GM23338 (cell line): ENCODE measurements around the gene SRSF5. TPM values are rescaled to one million over a fixed set of nuclear protein-coding genes. Genes with fewer than 3 reads are reported as not detected.
A peak's percentile ranks its signal among the peaks of the same experiment; 100 is the strongest.

Experiments used
- ATAC-seq: fragments of 200-7000 bp; cut with Tn5 transposase; 3 replicates; pipeline ENCODE4 v1.9.1; 2020
- DNase-seq: peaks from one replicate; pipeline ENCODE4 v3.0.0-alpha.2; 2015; ENCODE audit warnings: low spot score
- H2AFZ ChIP-seq: fragments of 200-600 bp; sonication (generic); 2 replicates; pipeline ENCODE4 v1.8.0; 2016; ENCODE audit warnings: antibody characterized with exemption, mild to moderate bottlenecking, moderate library complexity
- H3F3A ChIP-seq: fragments of 200-600 bp; sonication (generic); replicated peaks from 2 replicates; pipeline ENCODE4 v1.8.0; 2017; ENCODE audit warnings: antibody characterized with exemption, mixed run types, low read depth
- H3K27ac ChIP-seq: fragments of 200-600 bp; sonication (generic); 2 replicates; pipeline ENCODE4 v1.6.1; 2016; ENCODE audit warnings: low read depth
- H3K27me3 ChIP-seq: fragments of 200-600 bp; sonication (generic); 2 replicates; pipeline ENCODE4 v1.8.0; 2016; ENCODE audit warnings: mild to moderate bottlenecking, mixed run types, moderate library complexity; ENCODE audit not compliant: insufficient read depth
- H3K36me3 ChIP-seq: fragments of 200-600 bp; sonication (generic); 2 replicates; pipeline ENCODE4 v1.8.0; 2016; ENCODE audit warnings: mild to moderate bottlenecking; ENCODE audit not compliant: insufficient read depth
- H3K4me1 ChIP-seq: fragments of 200-600 bp; sonication (generic); 2 replicates; pipeline ENCODE4 v1.8.0; 2016; ENCODE audit warnings: mild to moderate bottlenecking, moderate library complexity; ENCODE audit not compliant: insufficient read depth
- H3K4me2 ChIP-seq: fragments of 200-600 bp; sonication (generic); 2 replicates; pipeline ENCODE4 v1.7.1; 2017; ENCODE audit warnings: mixed run types
- H3K4me3 ChIP-seq: fragments of 200-600 bp; sonication (generic); 2 replicates; pipeline ENCODE4 v1.6.1; 2016; ENCODE audit warnings: mixed run types
- H3K79me2 ChIP-seq: fragments of 200-600 bp; sonication (generic); replicated peaks from 2 replicates; pipeline ENCODE4 v1.8.0; 2017; ENCODE audit warnings: mild to moderate bottlenecking; ENCODE audit not compliant: insufficient read depth
- H3K9me2 ChIP-seq: fragments of 200-600 bp; sonication (generic); 2 replicates; pipeline ENCODE4 v1.8.0; 2017; ENCODE audit not compliant: insufficient read depth
- H4K20me1 ChIP-seq: fragments of 200-600 bp; sonication (generic); replicated peaks from 2 replicates; pipeline ENCODE4 v1.8.0; 2017; ENCODE audit warnings: mild to moderate bottlenecking; ENCODE audit not compliant: insufficient read depth
- H3K27ac Mint-ChIP-seq: 2 replicates; pipeline ENCODE4 v1.8.0; 2020; ENCODE audit warnings: inconsistent platforms, mild to moderate bottlenecking, moderate library complexity, mixed read lengths
- H3K27me3 Mint-ChIP-seq: 3 replicates; pipeline ENCODE4 v1.8.0; 2022; ENCODE audit warnings: low read depth, mild to moderate bottlenecking, moderate library complexity, mixed read lengths, inconsistent platforms; ENCODE audit not compliant: insufficient read depth, poor library complexity
- H3K36me3 Mint-ChIP-seq: 3 replicates; pipeline ENCODE4 v1.8.0; 2021; ENCODE audit warnings: low read depth, mild to moderate bottlenecking, inconsistent platforms, moderate library complexity, mixed read lengths
- H3K4me1 Mint-ChIP-seq: 3 replicates; pipeline ENCODE4 v1.8.0; 2020; ENCODE audit warnings: mild to moderate bottlenecking, inconsistent platforms, mixed read lengths
- H3K4me3 Mint-ChIP-seq: 3 replicates; pipeline ENCODE4 v1.8.0; 2021; ENCODE audit warnings: moderate library complexity, mild to moderate bottlenecking, inconsistent platforms, mixed read lengths
- H3K9me3 Mint-ChIP-seq: 3 replicates; pipeline ENCODE4 v1.8.0; 2020; ENCODE audit warnings: moderate library complexity, mild to moderate bottlenecking, inconsistent platforms, mixed read lengths
- CREB1 ChIP-seq: fragments of 250-450 bp; sonication (Bioruptor Pico); IDR thresholded peaks from 2 replicates; pipeline ENCODE4 v1.5.0; 2020; ENCODE audit warnings: low read depth, mild to moderate bottlenecking, moderate library complexity
- CTCF ChIP-seq, 2 experiments: fragments of 200-600 bp in 1 of 2; sonication (generic) in 1 of 2; conservative IDR thresholded peaks; 2 replicates each; pipeline versions ENCODE4 v1.5.1 to v1.6.1; 2016 to 2017; ENCODE audit warnings: antibody characterized with exemption in 2 of 2, low read depth in 2 of 2, mild to moderate bottlenecking in 2 of 2, moderate library complexity in 1 of 2
- ETS1 ChIP-seq: IDR thresholded peaks from 2 replicates; pipeline ENCODE4 v1.6.1; 2016; ENCODE audit warnings: antibody characterized with exemption
- EZH2 ChIP-seq: fragments of 200-600 bp; sonication (generic); IDR thresholded peaks from one replicate; pipeline ENCODE4 v1.8.0; 2017; ENCODE audit warnings: antibody characterized with exemption, mild to moderate bottlenecking, low read depth; ENCODE audit not compliant: unreplicated experiment
- EZH2phosphoT487 ChIP-seq: fragments of 200-600 bp; sonication (generic); IDR thresholded peaks from one replicate; pipeline ENCODE4 v1.8.1; 2018; ENCODE audit warnings: antibody characterized with exemption; ENCODE audit not compliant: unreplicated experiment
- JUNB ChIP-seq: IDR thresholded peaks from one replicate; pipeline ENCODE4 v1.6.1; 2016; ENCODE audit warnings: antibody characterized with exemption; ENCODE audit not compliant: unreplicated experiment
- NANOG ChIP-seq: IDR thresholded peaks from 2 replicates; pipeline ENCODE4 v1.6.1; 2016; ENCODE audit warnings: antibody characterized with exemption, borderline replicate concordance
- POLR2AphosphoS5 ChIP-seq: IDR thresholded peaks from 2 replicates; pipeline ENCODE4 v1.6.1; 2016; ENCODE audit warnings: antibody characterized with exemption, low read depth
- REST ChIP-seq: IDR thresholded peaks from one replicate; pipeline ENCODE4 v1.6.1; 2018; ENCODE audit warnings: antibody characterized with exemption; ENCODE audit not compliant: unreplicated experiment
- STAT1 ChIP-seq: IDR thresholded peaks from one replicate; pipeline ENCODE4 v1.6.1; 2016; ENCODE audit warnings: antibody characterized with exemption; ENCODE audit not compliant: unreplicated experiment
- ZNF114 ChIP-seq: fragments of 250-450 bp; sonication (Bioruptor Pico); IDR thresholded peaks from 2 replicates; pipeline ENCODE4 v1.5.0; 2020; ENCODE audit warnings: mild to moderate bottlenecking, moderate library complexity
- ZNF331 ChIP-seq: fragments of 250-450 bp; sonication (Bioruptor Pico); IDR thresholded peaks from 2 replicates; pipeline ENCODE4 v1.5.0; 2020; ENCODE audit warnings: low read depth, mild to moderate bottlenecking, moderate library complexity
- ZNF462 ChIP-seq: fragments of 250-450 bp; sonication (Bioruptor Pico); IDR thresholded peaks from 2 replicates; pipeline ENCODE4 v1.5.0; 2020; ENCODE audit warnings: mild to moderate bottlenecking, moderate library complexity
- polyA plus RNA-seq: library from polyadenylated mRNA; unstranded; fragments of >200 nt; fragmentation: Nextera tagmentation; extraction: Ambion mirVana; gene quantifications from 2 replicates; pipeline ENCODE4 v1.2.1, GENCODE V29; 2016
- total RNA-seq: library from RNA; depleted of rRNA; stranded (reverse); fragments of >200 nt; shearing (Covaris generic); gene quantifications from 2 replicates; pipeline ENCODE4 v1.2.3, GENCODE V29; 2014

The SRSF5 gene
- total and polyA plus RNA-seq, 2 experiments from 2014 or later, result 172 to 389 TPM

- Mint-ChIP-seq H3K4me3 (no peak overlapping the region), H3K9me3 (no peaks in the 10 kb centered on the region), H3K27me3 (peaks cover 2% of the 10 kb centered on the region), H3K36me3 (no peaks in the 10 kb centered on the region), H3K4me1 (peaks cover 5% of the 10 kb centered on the region; the same call in 1 of the 3 replicates), H3K27ac (no peak overlapping the region)
- no peak for TF ChIP-seq CTCF (conservative IDR thresholded peaks at IDR 0.05; ENCODE audit: low read depth in 2 of 2)
- TF ChIP-seq EZH2phosphoT487, result no peak
- no peak for TF ChIP-seq POLR2AphosphoS5
- TF ChIP-seq ZNF462 (CRISPR knock-in tag), result no peak
- no peak for TF ChIP-seq REST
- no peak for TF ChIP-seq CREB1 (CRISPR knock-in tag)
- TF ChIP-seq NANOG, result no peak
- no peak for TF ChIP-seq ZNF114 (CRISPR knock-in tag)
- no peak for TF ChIP-seq STAT1
- no peak for TF ChIP-seq JUNB
- TF ChIP-seq ZNF331 (CRISPR knock-in tag), result no peak
- TF ChIP-seq ETS1, result no peak
- no peak for TF ChIP-seq EZH2
- H3K9me2 ChIP-seq, result no peaks in the 10 kb centered on the region
- H3K27me3 ChIP-seq, result no peaks in the 10 kb centered on the region
- no peak for ATAC-seq
- H3K79me2 ChIP-seq, result no peaks in the 10 kb centered on the region
- no peaks in the 10 kb centered on the region for H3K4me1 ChIP-seq
- H3K27ac ChIP-seq, result no peak overlapping the region
- peak overlapping the region; percentile 48 for H2AFZ ChIP-seq
- no peaks in the 10 kb centered on the region for H4K20me1 ChIP-seq
- no peaks in the 10 kb centered on the region for H3K36me3 ChIP-seq
- H3K4me2 ChIP-seq, result no peak overlapping the region
- no peak overlapping the region for H3K4me3 ChIP-seq
- no peaks in the 10 kb centered on the region for H3F3A ChIP-seq
- no peak for DNase-seq
Measured at GRCh38 chr14:69753860-69754259, 13.1 kb upstream of the SRSF5 start.
